ENCODE results near the gene CST4.

DNA sequence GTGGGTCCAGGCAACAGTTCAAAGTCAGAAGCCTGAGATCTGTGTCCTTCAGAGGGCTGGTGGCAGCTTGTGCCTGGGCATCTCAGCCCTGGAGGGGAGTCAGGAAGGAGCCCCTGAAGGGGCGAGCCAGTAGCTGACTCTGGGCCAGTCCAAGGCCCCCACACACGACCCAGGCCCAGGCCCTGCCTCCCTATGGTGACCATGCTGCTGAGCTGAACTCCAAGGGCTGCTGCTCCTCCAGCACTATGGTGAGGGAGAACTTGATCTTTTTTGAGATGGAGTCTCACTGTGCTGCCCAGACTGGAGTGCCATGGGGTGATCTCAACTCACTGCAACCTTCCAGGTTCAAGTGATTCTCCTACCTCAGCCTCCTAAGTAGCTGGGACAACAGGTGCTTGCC lies 35.9 kb downstream of the CST4 start:
- TF ChIP-seq, protein P1, sequence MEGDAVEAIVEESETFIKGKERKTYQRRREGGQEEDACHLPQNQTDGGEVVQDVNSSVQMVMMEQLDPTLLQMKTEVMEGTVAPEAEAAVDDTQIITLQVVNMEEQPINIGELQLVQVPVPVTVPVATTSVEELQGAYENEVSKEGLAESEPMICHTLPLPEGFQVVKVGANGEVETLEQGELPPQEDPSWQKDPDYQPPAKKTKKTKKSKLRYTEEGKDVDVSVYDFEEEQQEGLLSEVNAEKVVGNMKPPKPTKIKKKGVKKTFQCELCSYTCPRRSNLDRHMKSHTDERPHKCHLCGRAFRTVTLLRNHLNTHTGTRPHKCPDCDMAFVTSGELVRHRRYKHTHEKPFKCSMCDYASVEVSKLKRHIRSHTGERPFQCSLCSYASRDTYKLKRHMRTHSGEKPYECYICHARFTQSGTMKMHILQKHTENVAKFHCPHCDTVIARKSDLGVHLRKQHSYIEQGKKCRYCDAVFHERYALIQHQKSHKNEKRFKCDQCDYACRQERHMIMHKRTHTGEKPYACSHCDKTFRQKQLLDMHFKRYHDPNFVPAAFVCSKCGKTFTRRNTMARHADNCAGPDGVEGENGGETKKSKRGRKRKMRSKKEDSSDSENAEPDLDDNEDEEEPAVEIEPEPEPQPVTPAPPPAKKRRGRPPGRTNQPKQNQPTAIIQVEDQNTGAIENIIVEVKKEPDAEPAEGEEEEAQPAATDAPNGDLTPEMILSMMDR (IDR thresholded peaks at IDR 0.05): no peak
- TF ChIP-seq EP300 (IDR thresholded peaks at IDR 0.05) (no peak), POLR2A (IDR thresholded peaks at IDR 0.05) (no peak), POLR2AphosphoS5 (IDR thresholded peaks at IDR 0.05) (no peak)

Data from upper lobe of left lung (tissue), 4 donors.